HFFc6 (cell line): ENCODE data around the gene PELO. TPM values are rescaled to one million over a fixed set of nuclear protein-coding genes. Genes with fewer than 3 reads are reported as not detected.
"Not testable (repeated sequence)": the region's sequence is repeated elsewhere in the genome, so short reads cannot be mapped to it uniquely, and the experiment has no call there.

Experiments
- DNase-seq: peaks from one replicate; pipeline ENCODE4 v3.0.0-alpha.2; 2018
- H3K27ac Mint-ChIP-seq: 2 replicates; pipeline ENCODE4 v1.8.0; 2020; ENCODE audit warnings: mild to moderate bottlenecking, mixed read lengths
- H3K27me3 Mint-ChIP-seq: 2 replicates; pipeline ENCODE4 v1.8.0; 2021; ENCODE audit warnings: mild to moderate bottlenecking, moderate library complexity, mixed read lengths; ENCODE audit not compliant: insufficient read depth
- H3K36me3 Mint-ChIP-seq: 2 replicates; pipeline ENCODE4 v1.8.0; 2021; ENCODE audit warnings: low read depth, mixed read lengths
- H3K4me1 Mint-ChIP-seq: 2 replicates; pipeline ENCODE4 v1.8.0; 2020; ENCODE audit warnings: low read depth, mixed read lengths
- H3K4me3 Mint-ChIP-seq: 2 replicates; pipeline ENCODE4 v1.8.0; 2020; ENCODE audit warnings: mild to moderate bottlenecking, moderate library complexity, mixed read lengths
- H3K9me3 Mint-ChIP-seq: 2 replicates; pipeline ENCODE4 v1.8.0; 2020; ENCODE audit warnings: mild to moderate bottlenecking, mixed read lengths
- CTCF ChIP-seq: fragments of 200-600 bp; sonication (generic); IDR thresholded peaks from 2 replicates; pipeline ENCODE4 v1.5.0; 2021; ENCODE audit warnings: antibody characterized with exemption, mild to moderate bottlenecking
- total RNA-seq, 6 experiments: library from RNA; stranded (reverse); fragmentation: NEBNext Ultra II Directional; extraction: Animal tissue kit (Norgen Biotek cat#: 25700); gene quantifications; 2 replicates in 1 of 6; 3 replicates in 5 of 6; pipeline ENCODE4 v1.2.3, GENCODE V29; 2021

PELO gene
- total RNA-seq, 6 experiments from 2014 or later: 52.6 to 77.2 (median 72.8) TPM

GRCh38 chr5:52743970-52744369, 43.7 kb upstream of the PELO start:
- Mint-ChIP-seq H3K36me3 (no peaks in the 10 kb centered on the region), H3K27me3 (no peaks in the 10 kb centered on the region), H3K9me3 (no peaks in the 10 kb centered on the region), H3K4me1 (peaks cover 34% of the 10 kb centered on the region), H3K27ac (no peak overlapping the region), H3K4me3 (no peak overlapping the region)
- no peak for TF ChIP-seq CTCF
- DNase-seq: peak; percentile 38

GRCh38 chr5:52744867-52745458, 42.8 kb upstream of the PELO start:
- DNase-seq, H3K27ac Mint-ChIP-seq, H3K9me3 Mint-ChIP-seq, H3K4me3 Mint-ChIP-seq, H3K27me3 Mint-ChIP-seq, H3K36me3 Mint-ChIP-seq: not testable (repeated sequence)
- peaks cover 34% of the 10 kb centered on the region for H3K4me1 Mint-ChIP-seq

GRCh38 chr5:52746539-52746938, 41.2 kb upstream of the PELO start:
- peak; percentile 19 for DNase-seq
- no peak overlapping the region for H3K27ac Mint-ChIP-seq
- no peaks in the 10 kb centered on the region for H3K27me3 Mint-ChIP-seq
- no peak for TF ChIP-seq CTCF
- no peaks in the 10 kb centered on the region for H3K36me3 Mint-ChIP-seq
- H3K4me1 Mint-ChIP-seq: peaks cover 34% of the 10 kb centered on the region
- no peaks in the 10 kb centered on the region for H3K9me3 Mint-ChIP-seq
- H3K4me3 Mint-ChIP-seq: no peak overlapping the region

- Mint-ChIP-seq H3K27ac (no peak overlapping the region), H3K36me3 (no peaks in the 10 kb centered on the region), H3K9me3 (no peaks in the 10 kb centered on the region), H3K27me3 (peaks cover 3% of the 10 kb centered on the region), H3K4me3 (no peak overlapping the region), H3K4me1 (peaks cover 21% of the 10 kb centered on the region)
- DNase-seq: no peak
- TF ChIP-seq CTCF: no peak
Observed at GRCh38 chr5:52748590-52748989, 39.1 kb upstream of the PELO start.

GRCh38 chr5:52749666-52750065, 38.0 kb upstream of the PELO start:
- Mint-ChIP-seq H3K9me3 (no peaks in the 10 kb centered on the region), H3K27me3 (peaks cover 4% of the 10 kb centered on the region), H3K27ac (no peak overlapping the region), H3K4me3 (no peak overlapping the region), H3K4me1 (peaks cover 14% of the 10 kb centered on the region), H3K36me3 (no peaks in the 10 kb centered on the region)
- TF ChIP-seq CTCF: no peak
- no peak for DNase-seq

- no peak for DNase-seq
Observed at GRCh38 chr5:52751137-52751536, 36.6 kb upstream of the PELO start.

More at GRCh38 chr5:52751137-52751536, 36.6 kb upstream of the PELO start:
- no peaks in the 10 kb centered on the region for H3K9me3 Mint-ChIP-seq
- H3K27ac Mint-ChIP-seq: no peak overlapping the region
- H3K4me1 Mint-ChIP-seq: peaks cover 9% of the 10 kb centered on the region
- no peak for TF ChIP-seq CTCF
- peaks cover 4% of the 10 kb centered on the region for H3K27me3 Mint-ChIP-seq
- no peak overlapping the region for H3K4me3 Mint-ChIP-seq
- H3K36me3 Mint-ChIP-seq: no peaks in the 10 kb centered on the region
